Uterus (tissue), 4 donors: ENCODE data around the gene GALNT18. TPM values are rescaled to one million over a fixed set of nuclear protein-coding genes. Genes with fewer than 3 reads are reported as not detected.

Experiments
- DNase-seq, 2 donors: peaks; one replicate each; pipeline ENCODE4 v3.0.0-alpha.2; 2019 to 2020
- H3K27ac ChIP-seq, 2 donors: fragments of 200-600 bp; sonication (generic); 1 replicate in 1 of 2; 2 replicates in 1 of 2; pipeline ENCODE4 v1.5.1; 2016 to 2018
- H3K27me3 ChIP-seq, 2 donors: fragments of 200-600 bp; sonication (generic); one replicate each; pipeline ENCODE4 v1.5.1; 2018 to 2019; ENCODE audit warnings: control low read depth in 1 of 2
- H3K36me3 ChIP-seq, 2 donors: fragments of 200-600 bp; sonication (generic); one replicate each; pipeline ENCODE4 v1.5.1; 2019; ENCODE audit warnings: control low read depth in 1 of 2
- H3K4me1 ChIP-seq, 2 donors: fragments of 200-600 bp; sonication (generic); one replicate each; pipeline ENCODE4 v1.5.1; 2018 to 2019; ENCODE audit warnings: control low read depth in 1 of 2
- H3K4me3 ChIP-seq, 2 donors: fragments of 200-600 bp; sonication (generic); 1 replicate in 1 of 2; 2 replicates in 1 of 2; pipeline ENCODE4 v1.5.1; 2018 to 2019; ENCODE audit warnings: mild to moderate bottlenecking in 1 of 2
- H3K9me3 ChIP-seq, 2 donors: fragments of 200-600 bp; sonication (generic); one replicate each; pipeline ENCODE4 v1.5.1; 2019; ENCODE audit warnings: control low read depth in 1 of 2
- POLR2A ChIP-seq, 2 donors: fragments of 450-650 bp; IDR thresholded peaks; one replicate each; pipeline ENCODE4 v1.6.1; 2016; ENCODE audit warnings: antibody characterized with exemption in 2 of 2, mild to moderate bottlenecking in 1 of 2, moderate library complexity in 1 of 2
- intact Hi-C: fragments of 100-400 bp; cut with DNase I; formaldehyde crosslinking; loops from one replicate; pipeline ENCODE4 v1.15.1; 2023; ENCODE audit warnings: low total_unique reads
- total RNA-seq, 4 donors: library from RNA; depleted of rRNA in 3 of 4; stranded (reverse); fragments of >200 nt in 3 of 4; gene quantifications; one replicate each; pipeline versions ENCODE4 v1.1.0 to v1.2.4, GENCODE V29; 2014 to 2023
- TF ChIP-seq, protein P1 (sequence below), 4 experiments: fragments of 200-600 bp in 2 of 4; fragments of 450-650 bp in 2 of 4; sonication (generic) in 2 of 4; IDR thresholded peaks; one replicate each; pipeline ENCODE4 v1.5.1; 2016 to 2019; ENCODE audit warnings: antibody characterized with exemption in 4 of 4, mild to moderate bottlenecking in 2 of 4, moderate library complexity in 1 of 4
- donor health status: DM: yes; HTN: yes; CAD: no.

The GALNT18 gene
- total RNA-seq, 4 donors from 2014 or later: 21.4 to 35.1 (median 27.3) TPM

DNA sequence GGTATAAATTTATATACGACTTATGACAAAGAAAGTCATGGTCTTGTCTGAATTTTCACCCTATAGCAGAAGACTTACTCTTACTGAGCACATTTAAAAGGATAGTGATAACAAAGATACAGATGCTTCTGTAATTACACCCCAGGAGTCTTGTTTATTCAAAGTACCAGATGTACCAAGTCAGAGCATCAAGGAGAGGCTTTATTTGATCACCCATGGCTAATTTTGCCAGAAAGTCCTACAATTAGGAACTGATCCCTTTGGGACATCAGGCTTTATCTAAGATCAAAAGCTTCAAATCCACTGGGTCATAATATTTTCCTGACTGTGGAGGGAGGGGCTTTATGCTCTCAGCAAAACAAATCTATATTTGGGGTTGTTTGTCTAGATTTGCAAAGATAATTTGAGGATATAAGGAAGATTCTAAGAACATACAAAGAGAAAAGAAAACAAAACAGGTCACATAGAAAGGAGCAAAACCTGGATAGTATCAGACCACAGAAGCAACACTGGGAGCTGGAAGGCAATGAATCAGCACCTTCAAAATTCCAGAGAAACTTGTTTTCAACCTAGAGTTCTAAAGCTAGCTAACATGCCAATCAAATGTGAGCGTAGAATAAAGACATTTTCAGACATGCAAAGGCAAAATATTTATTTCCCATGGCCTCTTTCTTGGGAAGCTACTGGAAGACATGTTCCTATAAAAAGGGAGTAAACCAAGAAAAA, 143.9 kb downstream of the GALNT18 start:
- TF ChIP-seq, protein P1, sequence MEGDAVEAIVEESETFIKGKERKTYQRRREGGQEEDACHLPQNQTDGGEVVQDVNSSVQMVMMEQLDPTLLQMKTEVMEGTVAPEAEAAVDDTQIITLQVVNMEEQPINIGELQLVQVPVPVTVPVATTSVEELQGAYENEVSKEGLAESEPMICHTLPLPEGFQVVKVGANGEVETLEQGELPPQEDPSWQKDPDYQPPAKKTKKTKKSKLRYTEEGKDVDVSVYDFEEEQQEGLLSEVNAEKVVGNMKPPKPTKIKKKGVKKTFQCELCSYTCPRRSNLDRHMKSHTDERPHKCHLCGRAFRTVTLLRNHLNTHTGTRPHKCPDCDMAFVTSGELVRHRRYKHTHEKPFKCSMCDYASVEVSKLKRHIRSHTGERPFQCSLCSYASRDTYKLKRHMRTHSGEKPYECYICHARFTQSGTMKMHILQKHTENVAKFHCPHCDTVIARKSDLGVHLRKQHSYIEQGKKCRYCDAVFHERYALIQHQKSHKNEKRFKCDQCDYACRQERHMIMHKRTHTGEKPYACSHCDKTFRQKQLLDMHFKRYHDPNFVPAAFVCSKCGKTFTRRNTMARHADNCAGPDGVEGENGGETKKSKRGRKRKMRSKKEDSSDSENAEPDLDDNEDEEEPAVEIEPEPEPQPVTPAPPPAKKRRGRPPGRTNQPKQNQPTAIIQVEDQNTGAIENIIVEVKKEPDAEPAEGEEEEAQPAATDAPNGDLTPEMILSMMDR (IDR thresholded peaks at IDR 0.05): no peak
- Histone ChIP-seq H3K27ac (no peak overlapping the region), H3K4me3 (no peak overlapping the region), H3K4me1 (no peaks in the 10 kb centered on the region), H3K27me3 (no peaks in the 10 kb centered on the region), H3K9me3 (no peaks in the 10 kb centered on the region), H3K36me3 (no peaks in the 10 kb centered on the region)
- intact Hi-C loops: no loop called here
- no peak for DNase-seq

DNA sequence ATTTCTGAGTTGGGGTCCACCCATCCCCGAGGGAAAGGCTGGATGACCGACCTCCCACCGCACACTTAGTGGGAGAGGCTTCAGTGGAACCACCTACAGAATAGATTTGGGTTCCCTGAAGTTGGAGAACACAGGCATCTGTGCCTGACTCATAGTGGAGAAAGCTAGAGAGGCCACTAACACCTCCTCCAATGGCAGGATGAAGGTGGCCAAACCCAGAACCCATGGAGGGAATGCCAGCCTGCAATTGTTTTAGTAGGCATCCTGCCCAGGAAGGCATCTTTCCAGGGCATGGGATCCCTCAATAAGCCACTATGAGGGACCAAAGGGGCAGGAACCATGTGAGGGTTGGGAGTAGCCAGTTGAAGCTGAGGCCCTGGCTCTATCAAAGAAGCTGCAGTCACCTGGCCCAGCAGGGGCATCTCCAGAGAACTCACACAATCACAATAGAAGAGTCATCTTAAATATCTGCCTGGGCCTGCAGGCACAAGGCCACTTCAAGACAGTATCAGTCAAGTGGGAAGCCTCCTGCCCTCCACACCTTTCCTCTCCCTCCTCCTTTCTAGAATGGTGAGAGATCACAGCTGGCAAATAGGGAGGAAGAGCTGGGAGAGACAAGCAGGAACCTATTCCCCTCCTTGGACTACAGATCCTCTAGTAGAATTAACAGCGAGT, 144.7 kb downstream of the GALNT18 start:
- no peak for TF ChIP-seq POLR2A (IDR thresholded peaks at IDR 0.05)
- TF ChIP-seq, protein P1 (IDR thresholded peaks at IDR 0.05): no peak
- no peaks in the 10 kb centered on the region for H3K4me1 ChIP-seq
- no peaks in the 10 kb centered on the region for H3K9me3 ChIP-seq
- no peak for DNase-seq
- H3K4me3 ChIP-seq: no peak overlapping the region
- no peaks in the 10 kb centered on the region for H3K27me3 ChIP-seq
- no peak overlapping the region for H3K27ac ChIP-seq
- intact Hi-C loops: no loop called here
- no peaks in the 10 kb centered on the region for H3K36me3 ChIP-seq

DNA sequence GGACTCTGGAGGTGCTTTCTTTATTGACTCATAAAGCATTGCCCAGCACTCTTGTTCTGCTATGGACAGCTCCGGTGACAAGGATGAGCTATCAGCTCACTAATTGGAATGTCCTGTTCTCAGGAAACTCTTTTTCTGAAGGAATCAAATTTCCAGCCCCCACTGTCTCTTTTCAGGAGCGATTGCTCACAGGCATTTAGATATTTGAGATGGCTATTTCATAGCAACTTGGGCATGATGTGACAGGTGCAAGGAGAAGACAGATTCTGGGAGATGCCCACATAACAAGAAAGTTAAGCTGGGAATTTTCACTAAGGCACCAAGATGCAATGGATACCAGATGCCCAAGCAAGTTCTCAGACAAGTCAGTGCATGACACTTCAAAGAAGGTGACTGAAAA, 145.3 kb downstream of the GALNT18 start:
- no peak for DNase-seq
- no peak overlapping the region for H3K4me3 ChIP-seq
- no peaks in the 10 kb centered on the region for H3K36me3 ChIP-seq
- H3K27ac ChIP-seq: no peak overlapping the region
- intact Hi-C loops: no loop called here
- no peaks in the 10 kb centered on the region for H3K9me3 ChIP-seq
- H3K4me1 ChIP-seq: no peaks in the 10 kb centered on the region
- H3K27me3 ChIP-seq: no peaks in the 10 kb centered on the region
- TF ChIP-seq, protein P1 (IDR thresholded peaks at IDR 0.05): no peak
- TF ChIP-seq POLR2A (IDR thresholded peaks at IDR 0.05): no peak

DNA sequence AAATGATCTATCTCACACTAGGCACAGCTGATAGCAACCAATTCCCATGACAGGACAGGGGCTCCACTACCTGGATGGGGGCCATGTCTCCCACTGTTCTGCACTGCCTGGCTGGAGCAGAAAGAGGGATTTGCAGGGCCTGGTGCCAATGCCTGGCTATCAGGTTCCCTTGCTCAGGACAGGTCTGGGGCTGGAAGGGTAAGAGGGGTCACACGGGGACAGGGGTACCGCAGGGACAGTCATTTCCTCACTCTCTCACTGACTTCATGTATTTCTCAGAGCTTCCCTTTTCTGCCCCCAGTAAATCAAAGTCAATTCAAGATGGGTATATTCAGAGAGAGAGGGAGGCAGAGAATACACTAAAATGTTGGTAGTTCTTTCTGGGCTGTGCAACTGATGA, 149.7 kb downstream of the GALNT18 start:
- Histone ChIP-seq H3K27ac (no peak overlapping the region), H3K4me3 (no peak overlapping the region), H3K36me3 (no peaks in the 10 kb centered on the region), H3K4me1 (no peaks in the 10 kb centered on the region), H3K9me3 (no peaks in the 10 kb centered on the region), H3K27me3 (no peaks in the 10 kb centered on the region)
- DNase-seq: no peak
- intact Hi-C loops: no loop called here
- no peak for TF ChIP-seq POLR2A (IDR thresholded peaks at IDR 0.05)
- TF ChIP-seq, protein P1 (IDR thresholded peaks at IDR 0.05): no peak

DNA sequence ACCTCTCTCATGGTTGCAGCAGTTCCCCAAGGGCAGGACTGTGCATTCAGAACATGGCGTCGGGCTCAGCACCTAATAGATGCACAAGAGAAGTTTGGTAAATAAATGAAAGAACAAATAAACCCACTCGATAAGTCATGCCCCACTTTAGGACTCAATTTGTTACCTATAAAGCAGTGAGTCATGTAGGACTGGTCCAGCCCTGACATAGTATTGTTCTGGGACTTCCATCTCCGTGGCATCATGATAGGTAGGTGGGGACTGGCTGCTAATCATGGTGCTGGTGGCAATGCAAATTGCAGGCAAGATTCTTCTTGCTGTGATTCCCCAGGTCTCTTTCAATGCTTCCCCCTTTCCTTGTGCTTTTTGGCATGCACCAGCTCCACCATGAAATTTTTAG, 150.6 kb downstream of the GALNT18 start:
- intact Hi-C loops: no loop called here
- H3K4me1 ChIP-seq: no peaks in the 10 kb centered on the region
- DNase-seq: no peak
- H3K4me3 ChIP-seq: no peak overlapping the region
- H3K36me3 ChIP-seq: no peaks in the 10 kb centered on the region
- no peaks in the 10 kb centered on the region for H3K27me3 ChIP-seq
- no peak overlapping the region for H3K27ac ChIP-seq
- H3K9me3 ChIP-seq: no peaks in the 10 kb centered on the region
- no peak for TF ChIP-seq POLR2A (IDR thresholded peaks at IDR 0.05)
- TF ChIP-seq, protein P1 (IDR thresholded peaks at IDR 0.05): no peak
